ENCODE measurements around the gene RINL.
"Not testable (repeated sequence)": the region's sequence is repeated elsewhere in the genome, so short reads cannot be mapped to it uniquely, and the experiment has no call there.

Gene RINL

GRCh38 chr19:38880882-38881609 lies 3.0 kb upstream of the RINL start:
- intact Hi-C loops (cut with DNase I), result no loop called here
- no peak for DNase-seq

- intact Hi-C loops (cut with DNase I), result no loop called here
- DNase-seq, result no peak
Observed at GRCh38 chr19:38880076-38880881, 2.2 kb upstream of the RINL start.

- DNase-seq, result no peak
- intact Hi-C loops (cut with DNase I), result no loop called here
Observed at GRCh38 chr19:38879400-38879751, 1.3 kb upstream of the RINL start.

GRCh38 chr19:38878575-38879399 lies 712 bp upstream of the RINL start:
- DNase-seq, result no peak
- intact Hi-C loops (cut with DNase I), result no loop called here

- DNase-seq, result no peak
- intact Hi-C loops (cut with DNase I), result no loop called here
Observed at GRCh38 chr19:38875656-38876395, 2.2 kb downstream of the RINL start.

GRCh38 chr19:38873400-38873799 lies 4.7 kb downstream of the RINL start:
- DNase-seq; intact Hi-C loops (cut with DNase I): not testable (repeated sequence)

- intact Hi-C loops (cut with DNase I), result no loop called here
- no peak for DNase-seq
Observed at GRCh38 chr19:38870612-38871011, 7.5 kb downstream of the RINL start.

GRCh38 chr19:38869836-38870607 lies 8.1 kb downstream of the RINL start:
- intact Hi-C loops (cut with DNase I), result no loop called here
- DNase-seq, result peak; percentile 53 to 93 (median 83)

- DNase-seq, result peak in 26 of 42 donors; percentile 8 to 60 (median 31)
- intact Hi-C loops (cut with DNase I), result no loop called here
Observed at GRCh38 chr19:38869160-38869835, 8.8 kb downstream of the RINL start.

GRCh38 chr19:38868551-38868950 lies 9.5 kb downstream of the RINL start:
- intact Hi-C loops (cut with DNase I), result no loop called here
- no peak for DNase-seq

- intact Hi-C loops (cut with DNase I), result no loop called here
- DNase-seq, result no peak
Observed at GRCh38 chr19:38867171-38867780, 10.8 kb downstream of the RINL start.

GRCh38 chr19:38862321-38863059 lies 15.6 kb downstream of the RINL start:
- DNase-seq, result no peak
- intact Hi-C loops (cut with DNase I), result no loop called here

GRCh38 chr19:38861368-38861767 lies 16.7 kb downstream of the RINL start:
- intact Hi-C loops (cut with DNase I), result no loop called here
- DNase-seq, result no peak

GRCh38 chr19:38859631-38860204 lies 18.4 kb downstream of the RINL start:
- DNase-seq; intact Hi-C loops (cut with DNase I): not testable (repeated sequence)

GRCh38 chr19:38856813-38857212 lies 21.3 kb downstream of the RINL start:
- intact Hi-C loops (cut with DNase I), result no loop called here
- DNase-seq, result no peak

GRCh38 chr19:38855751-38856150 lies 22.3 kb downstream of the RINL start:
- DNase-seq; intact Hi-C loops (cut with DNase I): not testable (repeated sequence)
